ENCODE results near the gene FOXL1. TPM values are rescaled to one million over a fixed set of nuclear protein-coding genes. Genes with fewer than 3 reads are reported as not detected.

FOXL1 gene
- total and polyA plus RNA-seq, 12 donors = 0.18 to 2.1 (median 0.69) TPM

- WGBS, 4 donors = 79 to 88% (median 83%) methylated on average over 15 to 19 of the region's 19 CpGs
- Histone ChIP-seq H3K27me3 (no peaks in the 10 kb centered on the region), H3K36me3 (replicated peaks in 1 of 2) (peaks cover 0 to 40% of the 10 kb centered on the region in 2 donors), H3K9me3 (replicated peaks in 1 of 3) (no peaks in the 10 kb centered on the region), H3K4me3 (no peak overlapping the region), H3K27ac (no peak overlapping the region), H3K4me1 (replicated peaks in 1 of 2) (no peaks in the 10 kb centered on the region)
- intact Hi-C loops (cut with DNase I) = no loop called here
- no peak for DNase-seq
- no peak for TF ChIP-seq CTCF (IDR thresholded peaks at IDR 0.05)
- no peak for TF ChIP-seq POLR2A (IDR thresholded peaks at IDR 0.05)
These were observed 32.3 kb upstream of the FOXL1 start for GRCh38 chr16:86545954-86546637.

GRCh38 chr16:86546638-86547013, 31.7 kb upstream of the FOXL1 start:
- Histone ChIP-seq H3K27me3 (no peaks in the 10 kb centered on the region), H3K27ac (no peak overlapping the region), H3K9me3 (replicated peaks in 1 of 3) (no peaks in the 10 kb centered on the region), H3K36me3 (replicated peaks in 1 of 2) (peaks cover 0 to 34% of the 10 kb centered on the region in 2 donors), H3K4me1 (replicated peaks in 1 of 2) (no peaks in the 10 kb centered on the region), H3K4me3 (no peak overlapping the region)
- intact Hi-C loops (cut with DNase I) = no loop called here
- no peak for DNase-seq
- 89 to 97% (median 92%) methylated on average over 8 of the region's 8 CpGs for WGBS, 4 donors
- no peak for TF ChIP-seq POLR2A (IDR thresholded peaks at IDR 0.05)
- TF ChIP-seq CTCF (IDR thresholded peaks at IDR 0.05) = no peak

GRCh38 chr16:86547286-86547685, 31.1 kb upstream of the FOXL1 start:
- H3K4me3 ChIP-seq = no peak overlapping the region
- H3K27ac ChIP-seq = no peak overlapping the region
- H3K4me1 ChIP-seq (replicated peaks in 1 of 2) = no peaks in the 10 kb centered on the region
- H3K27me3 ChIP-seq = no peaks in the 10 kb centered on the region
- H3K9me3 ChIP-seq (replicated peaks in 1 of 3) = no peaks in the 10 kb centered on the region
- intact Hi-C loops (cut with DNase I) = no loop called here
- no peak for TF ChIP-seq CTCF (IDR thresholded peaks at IDR 0.05)
- no peak for TF ChIP-seq POLR2A (IDR thresholded peaks at IDR 0.05)
- no peak for DNase-seq
- H3K36me3 ChIP-seq (replicated peaks in 1 of 2) = peaks cover 0 to 28% of the 10 kb centered on the region in 2 donors
- WGBS, 4 donors = 91 to 97% (median 96%) methylated on average over 11 of the region's 11 CpGs

- H3K36me3 ChIP-seq (replicated peaks in 1 of 2) = peaks cover 0 to 21% of the 10 kb centered on the region in 2 donors
- H3K27ac ChIP-seq = no peak overlapping the region
- no peak overlapping the region for H3K4me3 ChIP-seq
- H3K4me1 ChIP-seq (replicated peaks in 1 of 2) = peaks cover 4% of the 10 kb centered on the region in 2 donors
- DNase-seq = no peak
- no peaks in the 10 kb centered on the region for H3K9me3 ChIP-seq (replicated peaks in 1 of 3)
- 77 to 87% (median 80%) methylated on average over 6 to 8 of the region's 8 CpGs for WGBS, 4 donors
- H3K27me3 ChIP-seq = no peaks in the 10 kb centered on the region
- no peak for TF ChIP-seq CTCF (IDR thresholded peaks at IDR 0.05)
- no peak for TF ChIP-seq POLR2A (IDR thresholded peaks at IDR 0.05)
- intact Hi-C loops (cut with DNase I) = no loop called here
These were observed 29.1 kb upstream of the FOXL1 start for GRCh38 chr16:86549076-86549892.
